H1 (cell line): Measurements from ENCODE around the gene HOXD11. TPM values are rescaled to one million over a fixed set of nuclear protein-coding genes. Genes with fewer than 3 reads are reported as not detected.
A peak's percentile ranks its signal among the peaks of the same experiment; 100 is the strongest.

Experiments
- CTCF ChIA-PET: fragments of 300-600 bp; sonication (Branson Sonifier 250); formaldehyde crosslinking; loops from one replicate; lab custom pipeline; 2021; ENCODE audit not compliant: partially characterized antibody; lab: Charles Lee
- POLR2A ChIA-PET: fragments of 300-600 bp; sonication (Branson Sonifier 250); formaldehyde crosslinking; loops from one replicate; lab custom pipeline; 2021; ENCODE audit warnings: inconsistent platforms; ENCODE audit not compliant: partially characterized antibody; lab: Charles Lee
- DNase-seq, 2 experiments: peaks; one replicate each; pipeline versions ENCODE4 v3.0.0 to v3.0.0-alpha.2; 2010 to 2022; ENCODE audit warnings: low spot score in 2 of 2, low read depth in 1 of 2, mixed read lengths in 1 of 2
- FAIRE-seq: peaks from 2 replicates; lab custom pipeline; 2011; peaks lifted over from hg19 to GRCh38; lab: Jason Lieb, UNC
- H2AFZ ChIP-seq: 2 replicates; pipeline ENCODE4 v1.8.1; 2012; ENCODE audit warnings: low read length, inconsistent platforms
- H2AK5ac ChIP-seq: 2 replicates; pipeline ENCODE4 v1.6.1; 2013; ENCODE audit warnings: low read depth, low read length
- H2BK120ac ChIP-seq: replicated peaks from 2 replicates; pipeline ENCODE3; 2013; ENCODE audit warnings: low read depth, low read length, inconsistent platforms
- H2BK12ac ChIP-seq: 2 replicates; pipeline ENCODE4 v1.6.1; 2013; ENCODE audit warnings: low read depth, low read length
- H2BK15ac ChIP-seq: 2 replicates; pipeline ENCODE4 v1.6.1; 2013; ENCODE audit warnings: low read length
- H2BK20ac ChIP-seq: 2 replicates; pipeline ENCODE4 v1.6.1; 2013; ENCODE audit warnings: low read length
- H2BK5ac ChIP-seq: 2 replicates; pipeline ENCODE4 v1.6.1; 2013; ENCODE audit warnings: low read depth, low read length
- H3K14ac ChIP-seq: 2 replicates; pipeline ENCODE4 v1.6.1; 2013; ENCODE audit warnings: inconsistent platforms; ENCODE audit not compliant: insufficient read length
- H3K18ac ChIP-seq: 2 replicates; pipeline ENCODE4 v1.6.1; 2013; ENCODE audit warnings: low read length; ENCODE audit errors: extremely low read depth
- H3K23ac ChIP-seq: 2 replicates; pipeline ENCODE4 v1.6.1; 2013; ENCODE audit warnings: inconsistent platforms; ENCODE audit not compliant: insufficient read length
- H3K23me2 ChIP-seq: 2 replicates; pipeline ENCODE4 v1.6.1; 2013; ENCODE audit warnings: low read depth, low read length
- H3K27ac ChIP-seq: 2 replicates; pipeline ENCODE4 v1.6.1; 2011; ENCODE audit warnings: low read depth, low read length, inconsistent platforms
- H3K27me3 ChIP-seq, 4 experiments: replicated peaks in 1 of 4; 1 replicate in 1 of 4; 2 replicates in 3 of 4; pipeline versions ENCODE4 v1.6.1 to v1.8.1; 2011 to 2013; ENCODE audit warnings: low read length in 3 of 4, mild to moderate bottlenecking in 3 of 4, inconsistent platforms in 2 of 4, mixed read lengths in 2 of 4, moderate library complexity in 1 of 4; ENCODE audit not compliant: control insufficient read depth in 3 of 4, insufficient read depth in 3 of 4; ENCODE audit errors: extremely low read depth in 1 of 4
- H3K36me3 ChIP-seq, 4 experiments: 2 replicates each; pipeline versions ENCODE4 v1.6.1 to v1.8.1; 2011 to 2013; ENCODE audit warnings: mild to moderate bottlenecking in 4 of 4, low read length in 3 of 4, moderate library complexity in 2 of 4, control low read depth in 1 of 4, inconsistent platforms in 1 of 4; ENCODE audit not compliant: insufficient read depth in 4 of 4, control insufficient read depth in 2 of 4
- H3K4ac ChIP-seq: replicated peaks from 2 replicates; pipeline ENCODE3; 2013; ENCODE audit warnings: low read length, low read depth, mixed read lengths, inconsistent platforms; ENCODE audit not compliant: insufficient read length
- H3K4me1 ChIP-seq, 4 experiments: replicated peaks in 1 of 4; 1 replicate in 1 of 4; 2 replicates in 3 of 4; pipeline versions ENCODE4 v1.6.1 to v1.8.1; 2011 to 2013; ENCODE audit warnings: low read length in 3 of 4, inconsistent platforms in 2 of 4, mixed read lengths in 1 of 4; ENCODE audit not compliant: insufficient read depth in 4 of 4, control insufficient read depth in 3 of 4
- H3K4me2 ChIP-seq, 2 experiments: 2 replicates each; pipeline versions ENCODE4 v1.6.1 to v1.8.1; 2011 to 2013; ENCODE audit warnings: low read depth in 2 of 2, low read length in 2 of 2, control low read depth in 1 of 2, inconsistent platforms in 1 of 2, mild to moderate bottlenecking in 1 of 2; ENCODE audit not compliant: insufficient read depth in 1 of 2
- H3K4me3 ChIP-seq, 4 experiments: fragments of 200-600, 300-600 bp in 1 of 4; sonication (generic), shearing (Covaris generic), sonication (Bioruptor Twin) in 1 of 4; 2 replicates each; pipeline versions ENCODE4 v1.5.1 to v1.8.1; 2011 to 2016; ENCODE audit warnings: low read length in 4 of 4, low read depth in 3 of 4, control low read depth in 2 of 4, inconsistent platforms in 2 of 4, mild to moderate bottlenecking in 2 of 4, mixed read lengths in 1 of 4, moderate library complexity in 1 of 4; ENCODE audit not compliant: insufficient read depth in 2 of 4; ENCODE audit errors: extremely low read depth in 1 of 4
- H3K56ac ChIP-seq: replicated peaks from 2 replicates; pipeline ENCODE3; 2013; ENCODE audit warnings: low read depth, mild to moderate bottlenecking, mixed read lengths, low read length, inconsistent platforms; ENCODE audit not compliant: insufficient read length
- H3K79me1 ChIP-seq: 2 replicates; pipeline ENCODE4 v1.6.1; 2013; ENCODE audit warnings: low read depth, low read length, control low read depth
- H3K79me2 ChIP-seq, 2 experiments: 2 replicates each; pipeline versions ENCODE4 v1.6.1 to v1.8.1; 2012 to 2013; ENCODE audit warnings: low read length in 2 of 2, mild to moderate bottlenecking in 2 of 2, inconsistent platforms in 1 of 2; ENCODE audit not compliant: insufficient read depth in 2 of 2, control insufficient read depth in 1 of 2
- H3K9ac ChIP-seq, 4 experiments: replicated peaks in 1 of 4; 1 replicate in 1 of 4; 2 replicates in 3 of 4; pipeline versions ENCODE4 v1.6.1 to v1.8.1; 2011 to 2013; ENCODE audit warnings: low read depth in 3 of 4, low read length in 3 of 4, control low read depth in 2 of 4, mild to moderate bottlenecking in 2 of 4, moderate library complexity in 2 of 4, inconsistent platforms in 1 of 4; ENCODE audit errors: extremely low read depth in 1 of 4
- H3K9me3 ChIP-seq, 2 experiments: 2 replicates each; pipeline versions ENCODE4 v1.6.1 to v1.8.1; 2012 to 2013; ENCODE audit warnings: mild to moderate bottlenecking in 2 of 2, moderate library complexity in 2 of 2, control low read depth in 1 of 2, inconsistent platforms in 1 of 2, low read depth in 1 of 2, low read length in 1 of 2, mixed read lengths in 1 of 2; ENCODE audit not compliant: insufficient read depth in 2 of 2
- H4K20me1 ChIP-seq, 2 experiments: replicated peaks in 1 of 2; 2 replicates each; pipeline versions ENCODE3 to v1.8.1; 2011 to 2013; ENCODE audit warnings: inconsistent platforms in 2 of 2, low read length in 2 of 2, mild to moderate bottlenecking in 1 of 2; ENCODE audit not compliant: insufficient read depth in 2 of 2, control insufficient read depth in 1 of 2
- H4K5ac ChIP-seq: 2 replicates; pipeline ENCODE4 v1.6.1; 2013; ENCODE audit warnings: low read length, low read depth, mixed read lengths, inconsistent platforms; ENCODE audit not compliant: insufficient read length
- H4K8ac ChIP-seq: 2 replicates; pipeline ENCODE4 v1.8.0; 2013; ENCODE audit warnings: mild to moderate bottlenecking, moderate library complexity, low read length, inconsistent platforms; ENCODE audit not compliant: insufficient read depth; ENCODE audit errors: extremely low read depth
- H4K91ac ChIP-seq: replicated peaks from 2 replicates; pipeline ENCODE3; 2013; ENCODE audit warnings: low read length, mixed read lengths, inconsistent platforms; ENCODE audit not compliant: insufficient read length
- ATF3 ChIP-seq: IDR thresholded peaks from 2 replicates; pipeline ENCODE4 v1.6.1; 2011; ENCODE audit warnings: low read depth, mild to moderate bottlenecking, low read length; ENCODE audit not compliant: insufficient read depth
- EZH2 ChIP-seq: fragments of 200-600 bp; sonication (generic); IDR thresholded peaks from 2 replicates; pipeline ENCODE4 v1.7.1; 2012; ENCODE audit warnings: low read depth, mild to moderate bottlenecking, moderate library complexity, low read length, inconsistent platforms; ENCODE audit not compliant: severe bottlenecking
- SP2 ChIP-seq: IDR thresholded peaks from 2 replicates; pipeline ENCODE4 v1.6.1; 2012; ENCODE audit warnings: mild to moderate bottlenecking, low read length, inconsistent platforms
- SUZ12 ChIP-seq: fragments of 200-600 bp; sonication (generic); IDR thresholded peaks from 2 replicates; pipeline ENCODE4 v1.6.1; 2012; ENCODE audit warnings: mild to moderate bottlenecking, inconsistent platforms, low read length, moderate library complexity, mixed read lengths
- WGBS, 2 experiments: shearing (Covaris generic) in 1 of 2; methylation state at CpG; one replicate each; pipeline versions ENCODE4 v1.1.6 to v1.1.7; 2013 to 2015; ENCODE audit warnings: low lambda C conversion rate in 2 of 2, mixed read lengths in 2 of 2, inconsistent platforms in 1 of 2, low coverage in 1 of 2, missing lambda C conversion rate in 1 of 2; ENCODE audit not compliant: insufficient replicate concordance in 2 of 2, insufficient coverage in 1 of 2, insufficient read length in 1 of 2; ENCODE audit errors: extremely low coverage in 1 of 2, missing lambda C conversion rate in 1 of 2; 5-methylcytosine and 5-hydroxymethylcytosine counted together
- polyA plus RNA-seq, 7 experiments: library from polyadenylated mRNA; depleted of rRNA in 3 of 7; stranded (reverse) in 5 of 7; unstranded in 2 of 7; fragments of >200 nt in 5 of 7; fragments of 200-250 nt in 2 of 7; gene quantifications; 1 replicate in 5 of 7; 2 replicates in 1 of 7; 4 replicates in 1 of 7; pipeline versions ENCODE4 v1.2.1 to v1.2.3, GENCODE V29; 2011 to 2013; ENCODE audit warnings: missing spikeins in 2 of 7, mixed read lengths in 2 of 7
- total RNA-seq: library from RNA; stranded (reverse); fragmentation: NEBNext Ultra II Directional; extraction: Animal tissue kit (Norgen Biotek cat#: 25700); gene quantifications from 2 replicates; pipeline ENCODE4 v1.2.1, GENCODE V29; 2021
- TF ChIP-seq, protein P1 (sequence below), 3 experiments: IDR thresholded peaks; 1 replicate in 2 of 3; 2 replicates in 1 of 3; pipeline versions ENCODE4 v1.5.1 to v1.6.1; 2011; ENCODE audit warnings: low read length in 3 of 3, mild to moderate bottlenecking in 3 of 3, inconsistent platforms in 2 of 3, low read depth in 1 of 3, moderate library complexity in 1 of 3; ENCODE audit not compliant: insufficient read depth in 1 of 3; ENCODE audit errors: control extremely low read depth in 1 of 3
- TF ChIP-seq, protein P2 (sequence below): IDR thresholded peaks from 2 replicates; pipeline ENCODE4 v1.6.1; 2012; ENCODE audit warnings: inconsistent platforms

HOXD11 gene
- total and polyA plus RNA-seq, 2 of the 8 experiments (the other 6 are each of a cell fraction or from before 2014, with no cell fraction given): not detected

DNA sequence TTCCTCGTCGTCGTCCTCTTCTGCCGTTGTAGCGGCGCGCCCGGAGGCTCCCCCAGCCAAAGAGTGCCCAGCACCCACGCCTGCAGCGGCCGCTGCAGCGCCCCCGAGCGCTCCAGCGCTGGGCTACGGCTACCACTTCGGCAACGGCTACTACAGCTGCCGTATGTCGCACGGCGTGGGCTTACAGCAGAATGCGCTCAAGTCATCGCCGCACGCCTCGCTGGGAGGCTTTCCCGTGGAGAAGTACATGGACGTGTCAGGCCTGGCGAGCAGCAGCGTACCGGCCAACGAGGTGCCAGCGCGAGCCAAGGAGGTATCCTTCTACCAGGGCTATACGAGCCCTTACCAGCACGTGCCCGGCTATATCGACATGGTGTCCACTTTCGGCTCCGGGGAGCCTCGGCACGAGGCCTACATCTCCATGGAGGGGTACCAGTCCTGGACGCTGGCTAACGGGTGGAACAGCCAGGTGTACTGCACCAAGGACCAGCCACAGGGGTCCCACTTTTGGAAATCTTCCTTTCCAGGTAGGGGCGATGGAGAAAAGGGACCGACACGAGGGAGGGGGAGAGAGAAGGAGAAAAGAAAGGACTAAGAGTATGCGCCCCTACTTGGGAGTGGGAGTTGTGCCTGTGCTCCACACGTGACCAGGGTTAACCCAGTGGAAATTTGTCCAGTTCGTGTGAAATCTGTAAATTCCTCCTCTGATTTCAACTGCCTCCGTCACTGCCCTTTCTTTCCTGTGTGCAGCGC is 13.8 kb upstream of the HOXD11 start:
- Histone ChIP-seq H4K20me1 (peaks cover 21 to 36% of the 10 kb centered on the region in 2 experiments), H3K4me1 (peaks cover 0 to 20% (median 11%) of the 10 kb centered on the region in 4 experiments; a peak in 6 of 7 replicates), H3K27me3 (peaks cover 79 to 98% (median 91%) of the 10 kb centered on the region in 4 experiments), H3K79me2 (no peaks in the 10 kb centered on the region), H4K8ac (peak overlapping the region; percentile 40; the same call in 1 of the 2 replicates), H2BK5ac (peak overlapping the region; percentile 32; the same call in 1 of the 2 replicates), H3K9me3 (no peaks in the 10 kb centered on the region; a peak in 1 of 4 replicates), H4K5ac (no peak overlapping the region), H2BK15ac (peak overlapping the region; percentile 97; the same call in 1 of the 2 replicates), H2BK20ac (peak overlapping the region; percentile 97), H3K4ac (no peak overlapping the region), H3K23ac (no peak overlapping the region), H2AFZ (no peak overlapping the region), H3K18ac (peak overlapping the region; percentile 75; the same call in 1 of the 2 replicates), H4K91ac (no peak overlapping the region), H2AK5ac (no peak overlapping the region; the same call in 1 of the 2 replicates), H3K56ac (no peak overlapping the region), H3K79me1 (no peaks in the 10 kb centered on the region), H3K23me2 (peaks cover 6% of the 10 kb centered on the region), H2BK12ac (peak overlapping the region; percentile 85; the same call in 1 of the 2 replicates), H3K4me2 (peak overlapping the region; percentile 65 to 66), H3K27ac (no peak overlapping the region), H3K14ac (no peak overlapping the region), H3K9ac (no peak overlapping the region), H3K36me3 (peaks cover 0 to 5% (median 0%) of the 10 kb centered on the region in 4 experiments; a peak in 1 of 8 replicates), H2BK120ac (no peak overlapping the region), H3K4me3 (peak overlapping the region in 2 of 4 experiments; percentile 6 to 51; a peak in 4 of 8 replicates)
- 5% methylated on average over 42 of the region's 53 CpGs; no CpG with 5 or more reads in 1 of the 2 experiments for WGBS, 2 experiments
- DNase-seq: peak in 1 of 2 experiments; percentile 72
- POLR2A ChIA-PET: interaction anchor here (1.0 to 2.1 kb wide), 3 partner anchors 11 to 12 kb away, joined by 4 to 7 read pairs (median 6); no protein-coding TSS in a partner anchor
- no peak for FAIRE-seq
- CTCF ChIA-PET: interaction anchor here (0.6 to 6.5 kb wide), 8 partner anchors 11 to 1630 kb away, joined by 3 to 130 read pairs (median 4); partner anchors contain the start of gene EVX2
- TF ChIP-seq SUZ12: peak; percentile 95
- TF ChIP-seq, protein P1, sequence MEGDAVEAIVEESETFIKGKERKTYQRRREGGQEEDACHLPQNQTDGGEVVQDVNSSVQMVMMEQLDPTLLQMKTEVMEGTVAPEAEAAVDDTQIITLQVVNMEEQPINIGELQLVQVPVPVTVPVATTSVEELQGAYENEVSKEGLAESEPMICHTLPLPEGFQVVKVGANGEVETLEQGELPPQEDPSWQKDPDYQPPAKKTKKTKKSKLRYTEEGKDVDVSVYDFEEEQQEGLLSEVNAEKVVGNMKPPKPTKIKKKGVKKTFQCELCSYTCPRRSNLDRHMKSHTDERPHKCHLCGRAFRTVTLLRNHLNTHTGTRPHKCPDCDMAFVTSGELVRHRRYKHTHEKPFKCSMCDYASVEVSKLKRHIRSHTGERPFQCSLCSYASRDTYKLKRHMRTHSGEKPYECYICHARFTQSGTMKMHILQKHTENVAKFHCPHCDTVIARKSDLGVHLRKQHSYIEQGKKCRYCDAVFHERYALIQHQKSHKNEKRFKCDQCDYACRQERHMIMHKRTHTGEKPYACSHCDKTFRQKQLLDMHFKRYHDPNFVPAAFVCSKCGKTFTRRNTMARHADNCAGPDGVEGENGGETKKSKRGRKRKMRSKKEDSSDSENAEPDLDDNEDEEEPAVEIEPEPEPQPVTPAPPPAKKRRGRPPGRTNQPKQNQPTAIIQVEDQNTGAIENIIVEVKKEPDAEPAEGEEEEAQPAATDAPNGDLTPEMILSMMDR (IDR thresholded peaks at IDR 0.05; ENCODE audit: control extremely low read depth in 1 of 3, insufficient read depth in 1 of 3, low read depth in 1 of 3, low read length in 3 of 3): peak in 1 of 3 experiments; percentile 11; a peak in 1 of 4 replicates
- TF ChIP-seq SP2: no peak
- peak; percentile 95 for TF ChIP-seq EZH2
- TF ChIP-seq ATF3: no peak
- TF ChIP-seq, protein P2, sequence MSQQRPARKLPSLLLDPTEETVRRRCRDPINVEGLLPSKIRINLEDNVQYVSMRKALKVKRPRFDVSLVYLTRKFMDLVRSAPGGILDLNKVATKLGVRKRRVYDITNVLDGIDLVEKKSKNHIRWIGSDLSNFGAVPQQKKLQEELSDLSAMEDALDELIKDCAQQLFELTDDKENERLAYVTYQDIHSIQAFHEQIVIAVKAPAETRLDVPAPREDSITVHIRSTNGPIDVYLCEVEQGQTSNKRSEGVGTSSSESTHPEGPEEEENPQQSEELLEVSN: peak; percentile 90
